ENCODE data around the gene CELF1. TPM values are rescaled to one million over a fixed set of nuclear protein-coding genes. Genes with fewer than 3 reads are reported as not detected.

Gene CELF1
- total and polyA plus RNA-seq, 2 of the 13 experiments (the other 11 are each of a cell fraction or from before 2014, with no cell fraction given), result 69.0 to 80.1 TPM

DNA sequence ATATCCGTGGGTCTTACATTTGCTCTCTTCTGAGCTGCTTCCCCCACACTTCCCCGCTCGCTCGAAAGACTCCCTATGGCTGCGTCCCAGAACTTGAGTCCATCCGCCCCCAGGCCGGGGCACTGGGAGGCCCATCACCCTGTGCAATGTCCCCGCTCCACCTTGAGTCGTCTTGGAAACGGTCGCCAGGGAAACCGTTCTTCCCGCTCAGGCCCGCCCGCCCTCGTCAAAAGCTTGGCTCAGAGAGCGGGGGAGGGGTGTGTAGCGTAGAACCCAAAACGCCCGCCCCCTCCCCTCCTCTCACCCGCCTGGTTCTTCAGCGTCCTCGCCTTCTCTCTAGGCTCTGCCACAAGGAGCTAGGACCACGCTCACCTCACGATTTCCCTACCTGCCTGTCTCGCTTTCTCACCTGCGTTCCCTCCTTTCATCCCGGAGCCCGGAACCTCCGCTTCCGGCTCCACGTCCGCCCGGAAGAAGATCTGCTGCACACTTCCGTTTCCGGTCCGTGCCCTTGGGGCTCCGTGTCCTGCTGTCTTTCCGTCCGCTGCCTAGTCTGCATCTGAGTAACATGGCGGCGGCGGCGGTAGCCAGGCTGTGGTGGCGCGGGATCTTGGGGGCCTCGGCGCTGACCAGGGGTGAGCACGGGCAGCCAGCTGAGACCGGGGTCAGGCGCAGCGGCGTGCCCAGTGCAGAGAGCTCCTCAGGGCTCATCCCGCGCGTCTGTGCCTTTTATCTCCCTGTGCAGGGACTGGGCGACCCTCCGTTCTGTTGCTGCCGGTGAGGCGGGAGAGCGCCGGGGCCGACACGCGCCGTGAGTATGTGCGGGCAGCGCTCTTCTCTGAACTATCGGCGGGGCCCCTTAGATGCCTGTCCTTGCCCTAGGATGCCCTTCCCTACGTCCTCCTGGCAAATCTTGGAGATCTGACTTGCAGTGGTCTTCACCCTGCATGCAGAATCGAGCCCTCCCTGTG lies 25.9 kb upstream of the CELF1 start, which contains the start of the genes KBTBD4 and NDUFS3 (continued):
- TF ChIP-seq, protein P1, sequence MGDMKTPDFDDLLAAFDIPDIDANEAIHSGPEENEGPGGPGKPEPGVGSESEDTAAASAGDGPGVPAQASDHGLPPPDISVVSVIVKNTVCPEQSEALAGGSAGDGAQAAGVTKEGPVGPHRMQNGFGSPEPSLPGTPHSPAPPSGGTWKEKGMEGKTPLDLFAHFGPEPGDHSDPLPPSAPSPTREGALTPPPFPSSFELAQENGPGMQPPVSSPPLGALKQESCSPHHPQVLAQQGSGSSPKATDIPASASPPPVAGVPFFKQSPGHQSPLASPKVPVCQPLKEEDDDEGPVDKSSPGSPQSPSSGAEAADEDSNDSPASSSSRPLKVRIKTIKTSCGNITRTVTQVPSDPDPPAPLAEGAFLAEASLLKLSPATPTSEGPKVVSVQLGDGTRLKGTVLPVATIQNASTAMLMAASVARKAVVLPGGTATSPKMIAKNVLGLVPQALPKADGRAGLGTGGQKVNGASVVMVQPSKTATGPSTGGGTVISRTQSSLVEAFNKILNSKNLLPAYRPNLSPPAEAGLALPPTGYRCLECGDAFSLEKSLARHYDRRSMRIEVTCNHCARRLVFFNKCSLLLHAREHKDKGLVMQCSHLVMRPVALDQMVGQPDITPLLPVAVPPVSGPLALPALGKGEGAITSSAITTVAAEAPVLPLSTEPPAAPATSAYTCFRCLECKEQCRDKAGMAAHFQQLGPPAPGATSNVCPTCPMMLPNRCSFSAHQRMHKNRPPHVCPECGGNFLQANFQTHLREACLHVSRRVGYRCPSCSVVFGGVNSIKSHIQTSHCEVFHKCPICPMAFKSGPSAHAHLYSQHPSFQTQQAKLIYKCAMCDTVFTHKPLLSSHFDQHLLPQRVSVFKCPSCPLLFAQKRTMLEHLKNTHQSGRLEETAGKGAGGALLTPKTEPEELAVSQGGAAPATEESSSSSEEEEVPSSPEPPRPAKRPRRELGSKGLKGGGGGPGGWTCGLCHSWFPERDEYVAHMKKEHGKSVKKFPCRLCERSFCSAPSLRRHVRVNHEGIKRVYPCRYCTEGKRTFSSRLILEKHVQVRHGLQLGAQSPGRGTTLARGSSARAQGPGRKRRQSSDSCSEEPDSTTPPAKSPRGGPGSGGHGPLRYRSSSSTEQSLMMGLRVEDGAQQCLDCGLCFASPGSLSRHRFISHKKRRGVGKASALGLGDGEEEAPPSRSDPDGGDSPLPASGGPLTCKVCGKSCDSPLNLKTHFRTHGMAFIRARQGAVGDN (CRISPR knock-in tag; IDR thresholded peaks at IDR 0.05), result peak; percentile 93
- TF ChIP-seq ZNF281 (CRISPR knock-in tag; IDR thresholded peaks at IDR 0.05; ENCODE audit: borderline replicate concordance) (peak; percentile 96), CREB3 (CRISPR knock-in tag; IDR thresholded peaks at IDR 0.05) (0 out of 2 replicates have a peak, but pooled peaks have one; percentile 80), ZNF776 (CRISPR knock-in tag; IDR thresholded peaks at IDR 0.05) (peak; percentile 36), MIXL1 (CRISPR knock-in tag; IDR thresholded peaks at IDR 0.05) (peak; percentile 88), CENPX (CRISPR knock-in tag; IDR thresholded peaks at IDR 0.05) (no peak)
